Measurements from ENCODE around the gene ATXN7L1. TPM values are rescaled to one million over a fixed set of nuclear protein-coding genes. Genes with fewer than 3 reads are reported as not detected.

ATXN7L1 gene
- total and polyA plus RNA-seq, 2 of the 4 experiments (the other 2 are of a cell fraction): 3.5 to 4.3 TPM

GRCh38 chr7:105673367-105674084, 202.9 kb downstream of the ATXN7L1 start:
- dilution Hi-C loops (cut with HindIII; ENCODE audit: low sequenced_read_pairs, unreplicated experiment) (no loop called here), intact Hi-C loops (cut with micrococcal nuclease) (no loop called here), in situ Hi-C loops (cut with MboI; ENCODE audit: low sequenced_read_pairs) (no loop called here)
- Histone ChIP-seq H3K4me1 (ENCODE audit: control insufficient read depth, insufficient read depth, low read length) (no peaks in the 10 kb centered on the region; the same call in 1 of the 2 replicates), H3K56ac (ENCODE audit: extremely low read depth, insufficient read depth, low read length) (no peak overlapping the region), H2BK120ac (ENCODE audit: low read depth, low read length) (no peak overlapping the region), H2AFZ (replicated peaks; ENCODE audit: low read length, poor library complexity) (no peak overlapping the region), H3K27ac (ENCODE audit: insufficient read depth, low read length) (no peak overlapping the region), H2BK5ac (ENCODE audit: low read depth, low read length, poor library complexity, severe bottlenecking) (no peak overlapping the region), H3K9me1 (ENCODE audit: insufficient read depth, low read length) (no peaks in the 10 kb centered on the region), H3K4me3 (ENCODE audit: insufficient read depth, low read depth, low read length) (no peak overlapping the region), H3K4ac (ENCODE audit: low read depth, low read length) (no peak overlapping the region), H2AK9ac (replicated peaks; ENCODE audit: low read depth, low read length, poor library complexity) (no peak overlapping the region), H3K14ac (replicated peaks; ENCODE audit: low read depth, low read length) (no peak overlapping the region), H4K20me1 (ENCODE audit: insufficient read depth, low read length) (0 out of 2 replicates have a peak, but pooled peaks cover 3% of the 10 kb centered on the region), H4K5ac (ENCODE audit: low read depth, low read length) (no peak overlapping the region), H3K23ac (ENCODE audit: low read depth, low read length) (no peak overlapping the region), H2BK20ac (ENCODE audit: low read depth, low read length) (no peak overlapping the region), H3K27me3 (ENCODE audit: control insufficient read depth, insufficient read depth, low read length) (no peaks in the 10 kb centered on the region), H3K79me1 (ENCODE audit: low read depth in 1 of 2, low read length in 2 of 2) (no peaks in the 10 kb centered on the region; a peak in 1 of 4 replicates), H2BK15ac (ENCODE audit: low read depth, low read length) (no peak overlapping the region), H3K9me3 (ENCODE audit: control insufficient read depth, insufficient read depth, low read length) (no peaks in the 10 kb centered on the region), H3K9ac (ENCODE audit: low read depth, low read length) (no peak overlapping the region), H4K91ac (ENCODE audit: insufficient read depth, low read depth, low read length) (no peak overlapping the region), H4K8ac (ENCODE audit: low read depth in 2 of 2, low read length in 2 of 2) (no peak overlapping the region), H2AK5ac (ENCODE audit: low read depth, low read length) (no peak overlapping the region), H3K4me2 (ENCODE audit: low read depth, low read length) (no peak overlapping the region), H3K36me3 (ENCODE audit: control insufficient read depth, insufficient read depth, low read length) (no peaks in the 10 kb centered on the region), H3K18ac (ENCODE audit: low read depth, low read length) (no peak overlapping the region)
- TF ChIP-seq MXI1 (IDR thresholded peaks at IDR 0.05; ENCODE audit: borderline replicate concordance, low read depth, low read length): no peak
- no peak for TF ChIP-seq POLR2A (IDR thresholded peaks at IDR 0.05; ENCODE audit: low read depth, low read length)
- no peak for TF ChIP-seq RCOR1 (IDR thresholded peaks at IDR 0.05; ENCODE audit: insufficient replicate concordance, low read length)
- TF ChIP-seq SMC3 (IDR thresholded peaks at IDR 0.05; ENCODE audit: low read depth, low read length): no peak
- TF ChIP-seq FOS (IDR thresholded peaks at IDR 0.05; ENCODE audit: low read depth, low read length): no peak
- no peak for TF ChIP-seq BHLHE40 (IDR thresholded peaks at IDR 0.05; ENCODE audit: low read depth, low read length)
- TF ChIP-seq CEBPB (IDR thresholded peaks at IDR 0.05; ENCODE audit: low read depth, low read length): no peak
- no peak for TF ChIP-seq CHD1 (IDR thresholded peaks at IDR 0.05; ENCODE audit: low read depth, low read length)
- TF ChIP-seq NFE2L2 (IDR thresholded peaks at IDR 0.05; ENCODE audit: low read depth, low read length): no peak
- TF ChIP-seq RAD21 (IDR thresholded peaks at IDR 0.05; ENCODE audit: low read length): no peak
- no peak for TF ChIP-seq MAZ (IDR thresholded peaks at IDR 0.05; ENCODE audit: borderline replicate concordance, low read depth, low read length)
- TF ChIP-seq, protein P1, sequence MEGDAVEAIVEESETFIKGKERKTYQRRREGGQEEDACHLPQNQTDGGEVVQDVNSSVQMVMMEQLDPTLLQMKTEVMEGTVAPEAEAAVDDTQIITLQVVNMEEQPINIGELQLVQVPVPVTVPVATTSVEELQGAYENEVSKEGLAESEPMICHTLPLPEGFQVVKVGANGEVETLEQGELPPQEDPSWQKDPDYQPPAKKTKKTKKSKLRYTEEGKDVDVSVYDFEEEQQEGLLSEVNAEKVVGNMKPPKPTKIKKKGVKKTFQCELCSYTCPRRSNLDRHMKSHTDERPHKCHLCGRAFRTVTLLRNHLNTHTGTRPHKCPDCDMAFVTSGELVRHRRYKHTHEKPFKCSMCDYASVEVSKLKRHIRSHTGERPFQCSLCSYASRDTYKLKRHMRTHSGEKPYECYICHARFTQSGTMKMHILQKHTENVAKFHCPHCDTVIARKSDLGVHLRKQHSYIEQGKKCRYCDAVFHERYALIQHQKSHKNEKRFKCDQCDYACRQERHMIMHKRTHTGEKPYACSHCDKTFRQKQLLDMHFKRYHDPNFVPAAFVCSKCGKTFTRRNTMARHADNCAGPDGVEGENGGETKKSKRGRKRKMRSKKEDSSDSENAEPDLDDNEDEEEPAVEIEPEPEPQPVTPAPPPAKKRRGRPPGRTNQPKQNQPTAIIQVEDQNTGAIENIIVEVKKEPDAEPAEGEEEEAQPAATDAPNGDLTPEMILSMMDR (conservative IDR thresholded peaks at IDR 0.05; ENCODE audit: low read depth, low read length): no peak
- BruUV-seq (replicated peaks): no TSS peak
- no peak for DNase-seq
- ChIA-PET CTCF (no interaction called here), POLR2A (ENCODE audit: unreplicated experiment) (no interaction called here)
- WGBS, 2 experiments (ENCODE audit: extremely low coverage in 2 of 2, insufficient read length in 1 of 2): 56% methylated on average over 3 of the region's 7 CpGs; no CpG with 5 or more reads in 1 of the 2 experiments
- no peak for ATAC-seq (ENCODE audit: low read depth)

All from IMR-90 (cell line).